Lower lobe of right lung (tissue), 2 donors: ENCODE measurements around the gene SNX12. TPM values are rescaled to one million over a fixed set of nuclear protein-coding genes. Genes with fewer than 3 reads are reported as not detected.

Experiments used
- ATAC-seq, 2 donors: fragments of 200-7000 bp; cut with Tn5 transposase; one replicate each; pipeline ENCODE4 v1.9.1; 2020 to 2022; ENCODE audit warnings: mild to moderate bottlenecking in 2 of 2, moderate library complexity in 2 of 2
- DNase-seq: peaks from one replicate; pipeline ENCODE4 v3.0.0-alpha.2; 2020
- H3K27ac ChIP-seq: fragments of 200-600 bp; one replicate; pipeline ENCODE4 v1.8.0; 2022
- H3K27me3 ChIP-seq: fragments of 200-600 bp; one replicate; pipeline ENCODE4 v1.8.0; 2022; ENCODE audit warnings: low read depth
- H3K36me3 ChIP-seq: fragments of 200-600 bp; one replicate; pipeline ENCODE4 v1.8.0; 2022; ENCODE audit warnings: mild to moderate bottlenecking
- H3K4me1 ChIP-seq: fragments of 200-600 bp; one replicate; pipeline ENCODE4 v1.8.0; 2022
- H3K4me3 ChIP-seq: fragments of 200-600 bp; one replicate; pipeline ENCODE4 v1.8.0; 2022; ENCODE audit warnings: mild to moderate bottlenecking
- H3K9me3 ChIP-seq: fragments of 200-600 bp; one replicate; pipeline ENCODE4 v1.8.0; 2022
- CTCF ChIP-seq: fragments of 200-600 bp; IDR thresholded peaks from one replicate; pipeline ENCODE4 v1.8.0; 2022; ENCODE audit warnings: antibody characterized with exemption, mild to moderate bottlenecking
- intact Hi-C: fragments of 100-400 bp; cut with DNase I; formaldehyde crosslinking; loops from one replicate; pipeline ENCODE4 v1.11.0; 2022
- total RNA-seq: library from RNA; stranded (reverse); fragmentation: NEBNext Ultra II Directional; extraction: Animal tissue kit (Norgen Biotek cat#: 25700); gene quantifications from one replicate; pipeline ENCODE4 v1.2.1, GENCODE V29; 2021
- donor health status: DM: no; HTN: yes; CAD: no; lungs with severe emphysema.

The SNX12 gene
- total RNA-seq, 1 donor from 2014 or later: 47.7 TPM

DNA sequence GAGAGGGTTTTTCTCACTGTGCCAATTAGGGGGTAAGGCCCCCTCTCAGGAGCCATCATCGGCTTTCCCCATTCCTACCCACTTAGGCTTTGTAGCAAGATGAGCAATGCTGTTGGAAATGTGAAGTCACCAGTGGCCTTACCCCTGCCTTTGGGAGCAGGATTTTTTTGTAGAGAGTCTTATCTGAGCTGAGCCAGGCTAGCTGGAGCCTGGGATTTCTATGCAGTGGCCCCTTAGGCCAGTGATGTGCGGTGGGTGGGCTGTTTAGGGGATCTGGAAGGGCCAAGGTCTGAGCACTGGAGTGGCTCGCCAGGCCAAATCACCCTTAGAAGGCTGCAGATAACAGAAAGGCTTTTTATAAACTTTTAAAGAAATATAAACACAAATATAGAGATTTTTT is 34.2 kb upstream of the SNX12 start:
- H3K27ac ChIP-seq: no peak overlapping the region
- no peaks in the 10 kb centered on the region for H3K36me3 ChIP-seq
- H3K9me3 ChIP-seq: no peaks in the 10 kb centered on the region
- H3K27me3 ChIP-seq: no peaks in the 10 kb centered on the region
- H3K4me3 ChIP-seq: no peak overlapping the region
- TF ChIP-seq CTCF: no peak
- intact Hi-C loops: no loop called here
- ATAC-seq (no peak), DNase-seq (no peak)
- H3K4me1 ChIP-seq: peaks cover 10% of the 10 kb centered on the region

DNA sequence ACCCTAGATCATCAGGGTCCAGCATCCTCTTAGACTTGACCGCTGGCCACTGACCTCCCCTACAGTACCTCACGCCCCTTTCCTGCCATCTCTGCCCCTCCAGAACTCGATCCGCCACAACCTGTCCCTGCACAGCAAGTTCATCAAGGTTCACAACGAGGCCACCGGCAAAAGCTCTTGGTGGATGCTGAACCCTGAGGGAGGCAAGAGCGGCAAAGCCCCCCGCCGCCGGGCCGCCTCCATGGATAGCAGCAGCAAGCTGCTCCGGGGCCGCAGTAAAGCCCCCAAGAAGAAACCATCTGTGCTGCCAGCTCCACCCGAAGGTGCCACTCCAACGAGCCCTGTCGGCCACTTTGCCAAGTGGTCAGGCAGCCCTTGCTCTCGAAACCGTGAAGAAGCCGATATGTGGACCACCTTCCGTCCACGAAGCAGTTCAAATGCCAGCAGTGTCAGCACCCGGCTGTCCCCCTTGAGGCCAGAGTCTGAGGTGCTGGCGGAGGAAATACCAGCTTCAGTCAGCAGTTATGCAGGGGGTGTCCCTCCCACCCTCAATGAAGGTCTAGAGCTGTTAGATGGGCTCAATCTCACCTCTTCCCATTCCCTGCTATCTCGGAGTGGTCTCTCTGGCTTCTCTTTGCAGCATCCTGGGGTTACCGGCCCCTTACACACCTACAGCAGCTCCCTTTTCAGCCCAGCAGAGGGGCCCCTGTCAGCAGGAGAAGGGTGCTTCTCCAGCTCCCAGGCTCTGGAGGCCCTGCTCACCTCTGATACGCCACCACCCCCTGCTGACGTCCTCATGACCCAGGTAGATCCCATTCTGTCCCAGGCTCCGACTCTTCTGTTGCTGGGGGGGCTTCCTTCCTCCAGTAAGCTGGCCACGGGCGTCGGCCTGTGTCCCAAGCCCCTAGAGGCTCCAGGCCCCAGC is 32.7 kb upstream of the SNX12 start:
- ATAC-seq: no peak
- no peak overlapping the region for H3K27ac ChIP-seq

GRCh38 chrX:71099736-71100135 is 31.6 kb upstream of the SNX12 start:
- H3K36me3 ChIP-seq: no peaks in the 10 kb centered on the region
- peaks cover 10% of the 10 kb centered on the region for H3K4me1 ChIP-seq
- H3K27ac ChIP-seq: no peak overlapping the region
- no peak for TF ChIP-seq CTCF
- ATAC-seq (no peak), DNase-seq (no peak)
- no peak overlapping the region for H3K4me3 ChIP-seq
- no peaks in the 10 kb centered on the region for H3K27me3 ChIP-seq
- intact Hi-C loops: no loop called here
- no peaks in the 10 kb centered on the region for H3K9me3 ChIP-seq

More for the DNA sequence above, 32.7 kb upstream of the SNX12 start:
- TF ChIP-seq CTCF: no peak
- intact Hi-C loops: no loop called here
- DNase-seq: no peak
- H3K27me3 ChIP-seq: no peaks in the 10 kb centered on the region
- H3K9me3 ChIP-seq: no peaks in the 10 kb centered on the region
- H3K4me3 ChIP-seq: no peak overlapping the region
- H3K4me1 ChIP-seq: peaks cover 10% of the 10 kb centered on the region
- H3K36me3 ChIP-seq: no peaks in the 10 kb centered on the region

- DNase-seq: no peak
- no peak for TF ChIP-seq CTCF
- no peak for ATAC-seq
- Histone ChIP-seq H3K9me3 (no peaks in the 10 kb centered on the region), H3K4me3 (no peak overlapping the region), H3K36me3 (no peaks in the 10 kb centered on the region), H3K27me3 (no peaks in the 10 kb centered on the region), H3K4me1 (peaks cover 10% of the 10 kb centered on the region), H3K27ac (no peak overlapping the region)
- intact Hi-C loops: no loop called here
These were observed 30.9 kb upstream of the SNX12 start for GRCh38 chrX:71098951-71099506.

DNA sequence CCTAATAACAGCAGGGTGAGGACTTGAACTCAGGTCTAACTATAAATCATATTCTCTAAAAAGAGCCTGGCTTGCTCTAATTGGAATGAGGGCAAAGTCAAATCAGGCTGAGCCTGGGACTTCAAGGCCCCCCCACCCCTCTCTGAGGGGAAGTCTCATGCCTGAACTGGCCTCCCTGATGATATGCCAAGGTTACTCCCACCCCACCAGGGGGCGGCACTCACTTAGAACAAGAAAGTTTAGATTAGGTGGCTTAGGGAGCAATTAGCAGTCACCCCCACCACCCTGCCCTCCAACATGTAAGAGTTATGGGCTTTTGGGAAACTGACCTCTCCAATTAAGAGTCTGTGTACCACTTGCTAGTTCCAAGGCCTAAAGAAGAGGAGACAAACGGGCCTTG is 30.2 kb upstream of the SNX12 start:
- peaks cover 10% of the 10 kb centered on the region for H3K4me1 ChIP-seq
- DNase-seq (peak; percentile 67), ATAC-seq (peak in 1 of 2 donors; percentile 60)
- no peak overlapping the region for H3K27ac ChIP-seq
- no peaks in the 10 kb centered on the region for H3K36me3 ChIP-seq
- H3K4me3 ChIP-seq: no peak overlapping the region
- peak; percentile 55 for TF ChIP-seq CTCF
- intact Hi-C loops: no loop called here
- no peaks in the 10 kb centered on the region for H3K9me3 ChIP-seq
- no peaks in the 10 kb centered on the region for H3K27me3 ChIP-seq
